NCI-H1436 (cell line): ENCODE results near the gene HS2ST1.
"Not testable (repeated sequence)": the region's sequence is repeated elsewhere in the genome, so short reads cannot be mapped to it uniquely, and the experiment has no call there.

ENCODE experiments used
- DNase-seq: peaks from one replicate; lab custom pipeline; 2025; lab: John Stamatoyannopoulos, UW

HS2ST1 gene

DNA sequence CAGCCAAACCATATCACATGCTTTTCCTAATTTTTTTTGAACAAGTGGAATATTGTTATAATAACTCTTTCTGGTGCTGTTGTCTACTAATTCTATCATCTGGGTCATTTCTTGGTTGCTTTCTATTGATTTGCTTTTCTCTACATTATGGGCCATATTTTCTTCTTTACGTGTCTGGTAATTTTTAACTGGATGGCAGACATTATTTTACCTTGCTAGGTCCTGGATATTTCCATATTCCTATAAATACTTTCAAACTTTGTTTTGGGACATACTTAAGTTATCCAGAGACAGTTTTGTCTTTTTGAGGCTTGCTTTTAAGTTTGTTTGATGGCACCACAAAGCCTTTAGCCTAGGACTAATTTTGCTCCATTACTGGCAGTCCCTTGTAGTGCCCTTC, 11.3 kb downstream of the HS2ST1 start:
- DNase-seq = no peak

GRCh38 chr1:86926883-86927282, 12.4 kb downstream of the HS2ST1 start:
- no peak for DNase-seq

DNA sequence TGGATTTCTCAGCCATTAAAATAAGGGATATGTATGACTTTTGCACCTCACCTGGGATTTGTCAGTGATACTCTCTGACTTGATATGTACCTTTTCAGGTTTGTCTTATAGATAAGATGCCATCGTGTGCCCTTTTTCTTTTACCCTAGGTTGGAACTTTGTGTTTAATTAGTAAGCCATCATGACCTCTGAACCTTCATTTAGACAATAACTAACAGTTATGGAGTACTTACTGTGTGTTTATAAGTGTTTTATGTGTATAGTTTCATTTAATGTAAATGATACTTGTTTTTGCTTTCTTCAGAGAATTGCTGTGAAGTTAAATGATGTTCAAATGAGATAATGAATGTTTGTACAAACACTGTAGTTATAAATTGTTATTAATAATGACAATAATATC, 14.4 kb downstream of the HS2ST1 start:
- no peak for DNase-seq

- no peak for DNase-seq
These were observed 18.6 kb downstream of the HS2ST1 start for GRCh38 chr1:86933051-86933450.

- peak; percentile 4 for DNase-seq
These were observed 19.3 kb downstream of the HS2ST1 start for GRCh38 chr1:86933562-86934377.

DNA sequence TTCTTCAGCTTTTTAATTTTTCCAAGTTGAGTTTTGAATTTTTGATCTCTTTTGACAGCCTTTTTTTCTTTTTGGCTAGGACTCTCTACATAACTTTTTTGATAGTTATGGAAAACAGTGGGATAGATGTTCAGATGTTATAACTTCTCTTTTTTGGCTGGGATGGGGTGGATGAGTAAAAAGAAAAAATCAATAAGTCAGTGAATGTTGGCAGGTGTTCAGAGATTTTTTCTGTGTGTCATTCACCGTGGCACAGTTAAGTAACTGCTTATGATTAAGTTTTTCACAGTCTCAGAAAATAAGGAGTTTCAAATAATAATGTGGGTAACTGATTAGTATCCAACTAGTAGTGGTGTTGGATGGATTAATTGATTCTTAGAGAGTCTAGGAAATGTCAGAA, 24.0 kb downstream of the HS2ST1 start:
- DNase-seq = no peak

DNA sequence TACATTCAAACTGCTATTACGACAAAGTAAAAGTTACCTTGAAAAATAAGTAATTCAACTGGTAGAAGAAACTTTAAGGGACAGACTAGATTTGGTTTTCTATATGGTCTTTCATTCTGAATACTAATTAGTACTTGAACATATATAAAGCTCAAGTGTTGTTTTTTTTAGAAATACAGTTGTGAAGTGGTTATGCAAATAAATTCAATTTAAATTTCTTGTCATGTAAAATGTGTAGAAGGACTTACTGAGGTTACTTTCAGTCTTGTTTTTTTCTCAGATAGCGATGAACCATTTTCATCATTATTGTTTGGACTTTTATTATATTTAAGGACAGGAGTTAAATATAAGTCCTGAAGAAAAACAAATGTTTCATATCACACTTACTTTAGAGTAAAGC, 24.4 kb downstream of the HS2ST1 start:
- no peak for DNase-seq

- DNase-seq = no peak
These were observed 25.0 kb downstream of the HS2ST1 start for GRCh38 chr1:86939406-86939805.

- no peak for DNase-seq
These were observed 26.2 kb downstream of the HS2ST1 start for GRCh38 chr1:86940599-86940998.

GRCh38 chr1:86942042-86942441, 27.6 kb downstream of the HS2ST1 start:
- no peak for DNase-seq

GRCh38 chr1:86942743-86943142, 28.3 kb downstream of the HS2ST1 start:
- no peak for DNase-seq

- no peak for DNase-seq
These were observed 33.8 kb downstream of the HS2ST1 start for GRCh38 chr1:86948212-86948611.

- no peak for DNase-seq
These were observed 36.4 kb downstream of the HS2ST1 start for GRCh38 chr1:86950712-86951419.

DNA sequence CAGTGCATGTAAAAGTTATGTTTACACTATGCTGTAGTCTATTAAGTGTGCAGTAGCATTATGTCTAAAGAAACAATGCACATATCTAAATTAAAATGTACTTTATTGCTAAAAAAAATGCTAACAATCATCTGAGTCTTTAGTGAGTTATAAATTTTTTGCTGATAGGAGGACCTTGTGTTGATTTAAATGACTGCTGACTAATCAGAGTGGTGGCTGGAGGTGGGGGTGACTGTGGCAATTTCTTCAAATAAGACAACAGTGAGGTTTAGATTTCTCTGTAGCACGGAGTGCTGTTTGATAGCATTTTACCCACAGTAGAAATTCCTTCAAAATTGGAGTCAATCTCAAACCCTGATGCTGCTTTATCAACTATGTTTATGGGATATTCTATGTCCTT, 37.0 kb downstream of the HS2ST1 start:
- DNase-seq = no peak

GRCh38 chr1:86953167-86953566, 38.7 kb downstream of the HS2ST1 start:
- DNase-seq = no peak

DNA sequence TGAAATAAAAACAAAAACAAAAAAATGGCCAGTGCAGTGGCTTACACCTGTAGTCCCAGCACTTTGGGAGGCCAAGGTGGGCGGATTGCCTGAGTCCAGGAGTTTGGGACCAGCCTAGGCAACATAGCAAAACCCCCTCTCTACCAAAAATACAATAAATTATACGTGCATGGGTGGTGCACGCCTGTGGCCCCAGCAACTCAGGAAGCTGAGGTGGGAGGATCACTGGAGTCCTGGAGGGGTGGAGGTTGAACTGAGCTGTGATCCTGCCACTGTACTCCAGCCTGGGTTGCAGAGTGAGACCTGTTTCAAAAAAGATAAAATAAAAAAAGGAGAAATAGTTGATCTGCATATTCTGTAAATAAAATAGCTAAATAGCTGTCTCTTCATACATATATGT, 41.2 kb downstream of the HS2ST1 start:
- no peak for DNase-seq

- no peak for DNase-seq
These were observed 41.8 kb downstream of the HS2ST1 start for GRCh38 chr1:86956221-86956620.

DNA sequence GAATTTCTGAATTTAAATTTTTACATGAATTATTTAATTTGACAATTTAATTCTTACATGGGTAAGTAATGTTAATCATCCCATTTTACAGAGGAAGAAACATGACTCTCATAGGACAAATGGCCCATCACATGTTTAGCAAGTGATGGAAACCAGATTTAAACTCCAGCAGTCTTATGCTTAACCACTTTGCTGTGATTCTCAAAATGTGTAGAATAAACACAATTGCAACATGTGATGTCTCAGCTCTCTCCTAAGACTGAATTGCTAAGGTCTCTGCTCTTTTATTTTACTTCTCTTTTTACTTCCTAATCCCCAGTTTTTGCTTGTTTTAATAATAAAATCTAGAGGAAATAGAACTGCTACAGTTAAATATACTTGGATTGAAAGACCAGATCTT, 42.8 kb downstream of the HS2ST1 start:
- DNase-seq = no peak

DNA sequence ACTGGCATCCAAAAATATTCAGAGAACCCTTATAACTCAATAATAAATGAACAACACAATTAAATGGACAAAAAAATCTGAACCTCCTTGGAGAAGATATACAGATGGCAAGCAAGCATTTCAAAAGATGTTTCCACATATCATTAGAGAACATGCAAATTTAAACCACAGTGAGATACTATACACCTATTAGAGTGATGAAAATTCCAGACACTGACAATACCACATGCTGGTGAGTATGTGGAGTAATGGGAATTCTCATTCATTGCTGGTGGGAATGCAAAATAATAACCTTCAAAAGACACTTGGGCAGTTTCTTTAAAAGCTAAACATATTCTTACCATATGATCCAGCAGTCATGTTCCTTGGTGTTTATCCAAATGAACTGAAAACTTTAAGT, 46.1 kb downstream of the HS2ST1 start:
- no peak for DNase-seq

GRCh38 chr1:86963841-86964240, 49.4 kb downstream of the HS2ST1 start:
- not testable (repeated sequence) for DNase-seq

DNA sequence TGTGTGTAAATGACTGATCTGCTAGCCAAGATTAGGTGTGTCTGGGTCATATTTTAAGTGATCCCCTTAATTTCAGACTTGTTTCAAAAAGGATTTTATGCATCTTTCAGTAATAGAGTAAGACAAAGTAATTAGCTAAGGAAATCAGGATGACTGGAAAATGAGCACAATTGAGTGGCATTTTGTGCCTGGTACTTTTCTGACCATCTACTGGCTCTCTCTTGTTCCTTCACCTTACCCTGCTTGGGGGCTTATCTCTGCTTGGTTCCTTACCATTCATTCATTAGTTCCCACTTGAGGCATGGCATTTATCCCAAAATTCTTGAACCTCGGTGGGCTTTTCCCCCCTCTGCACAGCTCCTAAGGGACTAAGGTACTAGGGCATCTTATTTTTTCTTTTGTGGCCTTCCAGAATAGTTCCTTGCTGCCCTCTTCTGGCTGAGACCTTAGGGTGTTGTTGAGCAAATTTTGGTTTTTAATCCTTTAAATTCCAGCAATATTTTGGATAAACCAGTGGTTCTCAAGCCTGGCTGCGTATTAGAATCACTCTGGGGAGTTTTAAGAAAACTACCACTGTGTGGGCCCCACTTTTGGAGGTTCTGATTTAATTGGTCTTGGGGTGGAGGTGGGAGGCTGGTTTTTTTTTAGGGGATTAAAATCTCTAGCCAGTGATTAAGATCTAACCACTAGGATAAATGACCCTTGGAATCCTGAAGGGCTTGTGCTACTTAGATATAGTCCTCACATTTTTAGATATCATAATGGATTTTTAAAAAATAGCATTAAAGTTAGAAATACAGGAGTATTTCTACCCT, 50.8 kb downstream of the HS2ST1 start:
- DNase-seq = peak; percentile 6

DNA sequence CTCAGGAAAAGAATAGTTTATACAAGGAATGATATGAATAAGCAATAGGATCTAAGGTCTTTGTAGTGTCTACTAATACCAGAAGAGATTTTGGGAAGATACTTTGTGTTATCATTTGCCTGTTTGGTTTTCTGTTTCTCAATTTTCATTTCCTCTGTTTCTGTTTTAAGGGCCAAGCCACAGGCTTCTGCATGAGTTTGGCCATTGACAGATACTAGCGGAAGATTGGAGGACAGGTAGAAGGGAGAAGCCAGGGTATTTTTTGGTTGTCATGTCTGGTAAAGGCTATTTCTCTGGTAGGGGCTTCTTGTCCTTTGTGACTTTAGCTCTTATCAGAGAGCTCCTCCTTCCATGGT, 51.4 kb downstream of the HS2ST1 start:
- DNase-seq = no peak

DNA sequence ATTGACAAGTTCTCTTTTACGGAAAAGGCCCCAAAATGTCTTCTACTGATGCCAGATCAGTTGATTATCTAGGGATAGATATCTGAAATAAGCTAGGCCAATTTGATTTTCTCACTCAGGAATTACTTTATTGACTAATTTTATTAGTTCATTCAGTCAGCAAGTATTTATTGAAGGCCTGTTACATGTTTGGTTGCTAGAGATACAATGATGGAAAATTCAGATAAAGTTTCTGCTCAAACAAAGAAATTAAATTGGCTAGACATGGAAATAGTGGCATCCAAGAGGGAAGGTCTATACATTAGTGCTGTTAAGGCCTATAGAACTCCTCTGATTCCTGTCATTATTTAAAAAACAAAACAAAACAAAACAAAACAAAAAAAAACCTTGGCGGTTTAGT, 56.5 kb downstream of the HS2ST1 start:
- no peak for DNase-seq
